NCI-H146 (cell line): Measurements from ENCODE around the gene GPR78.

Experiments
- DNase-seq: peaks from one replicate; lab custom pipeline; 2025; lab: John Stamatoyannopoulos, UW

GPR78 gene

GRCh38 chr4:8547108-8547911 lies 32.9 kb upstream of the GPR78 start:
- no peak for DNase-seq

DNA sequence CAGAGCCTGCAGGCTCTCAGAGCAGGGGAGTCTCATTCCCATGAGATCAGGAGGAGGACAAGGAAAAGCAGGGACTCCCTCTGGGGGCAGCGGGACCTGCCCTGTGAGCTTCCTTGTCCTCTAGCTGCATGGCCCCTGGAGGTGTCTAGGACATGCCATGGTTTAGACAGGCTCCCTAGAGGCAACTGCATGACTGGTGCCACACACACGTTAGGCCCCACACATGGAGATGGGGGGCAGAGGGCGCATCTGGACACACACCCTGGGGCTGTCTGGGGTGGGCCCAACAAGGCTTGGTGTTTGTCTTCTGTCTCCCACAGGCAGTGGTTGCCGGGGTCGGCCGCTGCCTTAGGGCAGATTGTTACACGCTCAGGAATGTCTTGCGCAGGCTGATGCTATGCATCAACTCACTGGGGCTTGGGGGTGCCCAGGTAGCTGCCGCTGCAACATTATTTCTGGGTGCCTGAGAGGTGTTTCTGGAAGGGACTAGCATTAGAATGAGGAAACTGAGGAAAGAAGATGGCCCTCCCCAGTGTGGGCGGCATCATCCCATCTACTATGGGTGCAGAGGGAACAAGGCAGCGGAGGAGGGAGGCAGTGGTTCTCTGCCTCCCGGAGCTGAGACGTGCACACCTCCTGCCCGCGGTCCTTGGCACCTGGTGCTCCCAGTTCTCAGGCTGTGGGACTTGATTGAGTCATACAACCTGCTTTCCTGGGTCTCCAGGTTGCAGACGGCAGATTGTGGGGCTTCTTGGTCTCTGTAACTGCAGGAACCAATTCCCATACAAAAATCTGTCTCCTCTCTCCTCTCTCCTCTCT lies 32.1 kb upstream of the GPR78 start:
- no peak for DNase-seq

- DNase-seq: no peak
These were observed 31.4 kb upstream of the GPR78 start for GRCh38 chr4:8548731-8549351.

DNA sequence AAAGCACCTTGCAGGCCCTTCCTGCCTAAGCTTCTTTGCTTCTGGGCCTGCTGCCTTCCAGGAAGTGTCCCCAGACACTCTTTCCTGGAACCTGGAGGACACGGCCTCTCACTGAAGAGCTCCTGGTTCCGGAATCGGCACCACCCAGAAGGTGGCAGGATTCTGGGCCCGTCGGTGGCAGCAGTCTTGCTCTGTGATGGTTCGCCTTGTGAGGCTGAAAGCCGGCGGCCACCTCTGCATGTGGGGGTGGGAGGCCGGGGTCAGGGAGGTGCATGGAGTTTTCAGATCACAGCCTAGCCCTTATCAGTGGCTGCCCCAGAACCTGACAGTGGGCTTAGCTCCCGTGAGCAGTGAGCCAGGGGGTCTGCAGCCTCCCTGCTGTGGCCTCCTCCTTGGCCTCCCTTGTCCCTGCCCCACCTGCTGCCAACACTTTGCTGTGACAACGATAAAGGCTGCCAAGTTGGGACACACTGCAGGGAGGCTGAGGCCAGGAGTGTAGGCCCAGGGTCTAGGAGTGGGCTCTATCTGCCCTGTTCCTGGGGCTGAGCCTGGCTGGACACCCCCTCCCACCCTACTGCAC lies 30.8 kb upstream of the GPR78 start:
- DNase-seq: no peak

DNA sequence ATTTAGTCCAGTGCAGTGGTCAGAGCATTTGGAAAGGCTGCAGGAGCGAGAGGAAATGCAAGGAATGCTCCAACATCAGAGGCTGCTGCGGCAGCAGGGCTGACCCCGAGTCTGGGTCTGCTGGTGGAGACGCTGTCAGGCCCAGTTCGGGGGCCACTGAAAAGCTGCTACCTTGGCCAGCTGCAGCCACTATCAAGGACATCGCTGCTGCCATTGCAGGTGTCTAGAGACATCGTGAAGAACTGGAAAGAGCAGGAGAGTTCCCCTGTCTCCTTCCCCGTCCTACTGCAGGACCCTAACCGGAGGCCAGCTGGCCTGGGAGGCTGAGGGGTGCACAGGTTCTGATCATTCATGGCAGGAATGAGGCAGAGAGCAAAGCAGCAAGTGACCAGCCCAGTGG lies 29.5 kb upstream of the GPR78 start:
- no peak for DNase-seq

DNA sequence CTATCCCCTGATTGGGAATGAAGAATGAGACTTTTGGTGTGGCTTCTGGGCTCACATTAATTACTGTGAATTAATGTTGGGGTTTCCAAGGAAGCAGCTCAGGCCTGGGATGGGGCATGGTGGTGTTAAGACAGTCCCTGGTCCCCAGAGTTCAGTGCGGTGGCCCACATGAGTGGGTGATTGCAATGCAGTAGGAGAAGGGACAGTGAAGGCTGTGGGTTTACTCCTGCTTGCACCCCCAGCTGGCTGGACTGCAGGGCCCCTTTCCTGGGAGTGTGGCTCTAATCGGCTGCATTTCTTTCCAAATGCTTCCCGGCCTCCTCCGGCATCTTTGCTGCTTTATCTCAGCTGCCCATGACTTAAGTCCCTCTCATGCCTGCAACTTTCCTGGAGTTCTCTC lies 28.2 kb upstream of the GPR78 start:
- DNase-seq: no peak

GRCh38 chr4:8552581-8553205 lies 27.5 kb upstream of the GPR78 start:
- DNase-seq: no peak

DNA sequence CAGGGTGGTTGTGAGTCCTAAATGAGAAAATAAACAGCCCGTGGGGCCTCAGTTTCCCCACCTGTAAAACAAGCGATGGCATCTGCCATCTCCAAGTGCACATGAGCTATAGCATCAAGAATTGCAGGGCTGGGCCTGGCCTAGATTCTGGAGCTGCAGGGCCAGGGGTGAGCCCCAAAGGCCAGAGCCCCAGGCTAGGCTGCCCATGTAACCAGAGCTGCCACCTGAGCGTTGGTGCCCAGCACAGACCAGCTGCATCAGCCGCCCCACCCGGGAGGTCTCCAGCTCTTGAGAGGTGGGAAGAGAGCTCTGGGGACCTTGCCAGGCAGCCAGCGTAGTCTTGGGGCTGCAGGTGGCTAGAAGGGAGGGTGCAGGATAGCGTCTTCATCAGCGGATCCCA lies 27.0 kb upstream of the GPR78 start:
- no peak for DNase-seq

GRCh38 chr4:8553991-8554405 lies 26.2 kb upstream of the GPR78 start:
- DNase-seq: no peak

DNA sequence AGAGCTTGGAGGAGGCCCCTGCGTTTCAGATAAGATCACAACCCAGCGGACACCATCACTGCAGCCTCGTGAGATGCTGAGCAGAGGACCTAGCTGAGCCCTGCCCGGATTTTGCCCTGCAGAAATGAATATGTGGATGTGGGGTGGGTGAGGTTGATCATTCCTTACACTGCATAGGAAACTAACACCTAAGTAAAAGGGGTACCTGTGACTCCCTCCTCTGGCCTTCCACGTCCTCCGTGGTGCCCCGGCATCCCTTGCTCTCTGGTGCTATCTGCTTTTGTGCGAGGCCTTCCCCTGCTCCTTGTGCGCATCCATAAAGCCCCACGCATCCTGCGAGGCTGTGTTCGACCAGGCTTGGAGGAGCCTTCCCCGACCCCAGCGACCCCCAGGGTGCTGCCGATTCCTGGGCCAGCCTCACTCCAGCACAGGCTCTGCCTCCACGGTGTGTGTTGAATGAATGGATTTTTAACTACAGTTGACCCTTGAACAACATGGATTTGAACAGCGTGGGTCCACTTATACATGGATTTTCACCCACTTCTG lies 25.6 kb upstream of the GPR78 start:
- no peak for DNase-seq

DNA sequence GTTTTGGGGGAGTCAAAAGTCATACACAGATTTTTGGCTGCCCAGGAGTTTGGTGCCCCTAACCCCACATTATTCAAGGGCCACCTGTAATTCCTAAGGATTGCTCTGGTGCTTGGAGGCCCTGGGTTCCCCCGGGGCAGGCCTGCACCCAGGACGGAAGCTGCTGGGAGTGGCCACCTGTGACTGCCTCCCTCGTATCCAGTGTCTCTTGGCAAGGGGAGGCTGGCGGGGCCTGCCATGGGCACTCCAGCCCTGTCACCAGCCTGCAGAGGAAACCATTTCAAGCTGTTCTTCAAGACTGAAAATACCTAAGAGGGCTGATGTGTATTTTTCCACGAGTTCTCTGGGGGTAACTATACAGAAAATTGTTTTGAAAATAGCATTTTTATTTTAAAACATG lies 24.5 kb upstream of the GPR78 start:
- no peak for DNase-seq

DNA sequence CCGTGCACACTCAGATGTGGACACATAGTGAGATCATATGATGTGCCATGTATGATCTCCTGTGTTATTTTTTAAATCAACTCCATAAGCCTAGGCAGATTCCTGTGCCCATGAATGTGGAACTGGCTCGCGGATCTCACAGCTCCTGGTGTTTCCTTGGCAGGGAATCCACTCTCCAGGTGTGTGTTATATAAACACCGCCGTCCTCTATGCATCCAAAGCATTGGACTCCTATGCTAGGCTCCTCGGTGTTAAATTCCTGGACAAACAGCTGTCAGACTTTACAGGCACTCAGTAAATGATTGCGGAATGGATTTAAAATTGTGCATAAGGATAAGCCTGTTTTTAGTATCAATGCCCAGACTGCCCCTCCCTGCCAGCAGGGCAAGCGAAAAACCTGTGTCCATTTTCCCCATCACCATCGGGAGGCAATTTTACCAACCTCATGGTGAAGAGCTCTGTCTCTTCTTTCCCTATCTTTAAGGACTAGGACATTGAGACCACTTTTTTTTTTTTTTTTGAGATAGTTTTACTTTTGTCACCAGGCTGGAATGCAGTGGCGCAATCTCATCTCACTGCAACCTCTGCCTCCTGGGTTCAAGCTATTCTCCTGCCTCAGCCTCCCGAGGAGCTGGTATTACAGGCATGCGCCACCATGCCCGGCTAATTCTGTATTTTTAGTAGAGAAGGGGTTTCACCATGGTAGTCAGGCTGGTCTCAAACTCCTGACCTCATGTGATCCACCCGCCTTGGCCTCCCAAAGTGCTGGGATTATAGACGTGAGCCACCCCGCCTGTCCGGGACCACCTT lies 23.6 kb upstream of the GPR78 start:
- no peak for DNase-seq

DNA sequence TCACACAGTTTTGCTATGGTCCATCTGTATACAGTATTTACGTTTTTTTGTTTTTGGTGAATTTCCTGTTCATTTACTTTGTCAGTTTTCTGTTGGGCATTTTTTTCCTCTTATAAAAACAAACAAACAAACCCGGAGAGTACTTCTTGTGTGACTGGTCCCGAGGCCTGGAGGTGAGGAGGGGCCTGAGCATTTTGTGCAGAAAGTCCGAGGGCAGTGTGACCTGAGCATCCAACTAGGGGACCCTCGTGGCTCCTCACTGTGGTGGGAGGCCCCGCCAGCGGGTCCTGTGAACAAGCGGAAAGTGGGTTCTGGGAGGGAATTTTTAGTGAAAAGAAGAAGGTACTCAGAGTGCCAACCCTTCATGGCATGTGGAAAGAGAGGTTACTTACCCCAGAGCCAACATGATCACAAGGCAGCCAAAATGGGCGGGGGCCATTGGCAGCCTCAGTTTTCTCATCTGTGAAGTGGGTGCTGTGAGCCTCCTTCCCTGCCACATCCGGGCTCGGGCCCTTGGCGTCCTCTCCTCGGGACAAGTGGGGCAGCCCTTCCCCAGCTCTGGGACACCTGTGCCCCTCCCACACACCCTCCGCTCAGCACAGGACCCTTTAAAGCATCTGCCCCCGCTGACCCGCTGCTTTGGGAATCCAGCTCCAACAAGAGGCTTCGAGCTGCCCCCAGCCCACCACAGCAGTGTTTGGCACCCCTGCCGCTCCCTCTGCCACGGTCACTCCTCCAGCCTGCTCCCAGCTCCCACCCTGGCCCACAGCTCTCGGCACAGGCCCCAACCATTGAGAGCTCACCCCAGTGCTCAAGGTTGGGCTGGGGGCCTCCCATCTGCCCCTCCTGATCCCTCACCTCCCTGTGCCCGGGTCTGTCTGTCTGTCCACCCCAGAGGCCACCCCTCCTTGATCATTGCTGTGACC lies 22.8 kb upstream of the GPR78 start:
- no peak for DNase-seq

DNA sequence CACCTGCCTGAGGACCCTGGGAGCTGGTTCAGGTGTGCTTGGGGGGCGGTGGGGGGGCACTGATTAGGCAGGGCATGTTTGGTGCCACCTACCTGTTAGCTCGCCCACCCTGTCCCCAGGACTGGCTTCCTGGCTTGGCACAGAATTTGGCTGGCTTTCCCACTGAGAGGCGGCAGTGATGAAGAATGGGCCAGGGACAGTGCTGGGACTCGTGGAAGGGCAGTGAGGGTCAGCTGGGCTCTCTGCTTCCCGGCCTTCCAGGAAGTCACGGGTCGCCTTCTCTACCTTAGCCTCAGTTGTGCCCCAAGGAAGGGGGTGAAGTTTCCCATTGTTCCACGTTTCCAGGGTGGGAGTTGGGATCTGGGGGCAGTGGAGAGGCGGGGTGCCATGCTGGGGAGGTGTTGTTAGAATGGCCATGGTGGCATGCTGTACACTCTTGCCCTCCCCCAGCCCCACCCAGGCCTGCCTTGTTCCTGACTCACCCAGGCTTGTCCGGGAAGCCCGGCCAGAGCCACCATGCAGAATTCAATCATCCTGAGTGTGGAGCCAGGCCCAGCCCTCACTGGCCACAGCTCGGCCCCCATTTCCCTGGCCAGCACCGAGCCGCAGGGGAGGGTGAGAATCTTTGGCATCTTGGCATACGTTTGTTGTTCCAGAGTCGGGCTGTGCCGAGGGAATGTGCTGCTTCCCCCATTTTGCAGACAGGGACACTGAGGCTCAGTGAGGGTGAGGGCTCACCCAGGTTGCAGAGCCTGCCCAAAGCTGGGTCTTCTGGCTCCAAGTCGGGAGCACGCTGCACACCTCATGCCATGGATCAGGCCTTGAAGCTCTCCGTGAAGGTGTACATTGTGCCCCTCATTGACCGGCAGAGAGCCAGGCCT lies 21.9 kb upstream of the GPR78 start:
- DNase-seq: no peak

DNA sequence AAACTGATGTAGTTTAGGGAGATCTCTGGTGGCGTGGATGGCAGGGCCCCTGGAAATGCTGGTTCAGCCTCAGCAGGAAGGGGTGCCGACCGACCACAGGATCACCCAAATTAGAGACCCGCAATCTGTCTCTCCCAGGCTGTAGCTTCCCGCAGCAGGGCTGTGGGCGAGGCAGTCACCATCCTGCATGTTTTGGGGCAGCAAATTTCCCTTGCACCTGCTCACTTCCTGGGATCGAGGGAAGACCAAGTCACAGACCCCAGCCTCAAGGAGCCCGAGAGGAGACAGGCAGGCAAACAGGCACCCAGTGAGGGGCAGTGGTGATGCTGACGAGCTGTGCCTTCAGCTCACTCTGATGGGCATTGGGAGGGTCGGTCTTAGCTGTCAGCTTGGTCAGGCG lies 21.2 kb upstream of the GPR78 start:
- no peak for DNase-seq

- DNase-seq: no peak
These were observed 20.5 kb upstream of the GPR78 start for GRCh38 chr4:8559524-8560264.

- DNase-seq: no peak
These were observed 19.7 kb upstream of the GPR78 start for GRCh38 chr4:8560265-8561047.
